ENCODE results near the gene HK3. TPM values are rescaled to one million over a fixed set of nuclear protein-coding genes. Genes with fewer than 3 reads are reported as not detected.

The HK3 gene
- polyA plus RNA-seq, 1 donor (not counting 4 experiments of a cell fraction or from before 2014, with no cell fraction given), result not detected

GRCh38 chr5:176878906-176879662 is 20.1 kb downstream of the HK3 start:
- FAIRE-seq, result no peak
- H3K9me1 ChIP-seq (ENCODE audit: control insufficient read depth, extremely low read depth, insufficient read depth, low read length), result no peaks in the 10 kb centered on the region
- TF ChIP-seq EZH2 (IDR thresholded peaks at IDR 0.05; ENCODE audit: low read length) (no peak), CTCF (optimal IDR thresholded peaks at IDR 0.05 in 1 of 3, IDR thresholded peaks at IDR 0.05 in 1 of 3, conservative IDR thresholded peaks at IDR 0.05 in 1 of 3; ENCODE audit: extremely low read depth in 1 of 3, insufficient read depth in 2 of 3, low read length in 3 of 3) (no peak)
- H4K20me1 ChIP-seq (ENCODE audit: control insufficient read depth, extremely low read depth, insufficient read depth, low read length), result no peaks in the 10 kb centered on the region
- no peaks in the 10 kb centered on the region for H3K4me1 ChIP-seq (ENCODE audit: control insufficient read depth, extremely low read depth, insufficient read depth, low read length)
- no peaks in the 10 kb centered on the region for H3K9me3 ChIP-seq (ENCODE audit: control insufficient read depth, low read depth, low read length)
- no peaks in the 10 kb centered on the region for H3K79me2 ChIP-seq (ENCODE audit: control insufficient read depth, insufficient read depth, low read length)
- H3K27ac ChIP-seq (ENCODE audit: control insufficient read depth, insufficient read depth, low read length), result no peak overlapping the region
- no peak overlapping the region for H3K9ac ChIP-seq (ENCODE audit: control insufficient read depth, extremely low read depth, insufficient read depth, low read length)
- H3K4me2 ChIP-seq (ENCODE audit: control insufficient read depth, extremely low read depth, insufficient read depth, low read depth, low read length), result no peak overlapping the region
- dilution Hi-C loops (cut with MboI; ENCODE audit: extremely low pct_ligation_motif_present, low sequenced_read_pairs), result no loop called here
- H3K36me3 ChIP-seq (ENCODE audit: control insufficient read depth in 2 of 2, extremely low read depth in 1 of 2, insufficient read depth in 2 of 2, low read length in 2 of 2), result no peaks in the 10 kb centered on the region
- no peak overlapping the region for H2AFZ ChIP-seq (ENCODE audit: control insufficient read depth, low read length)
- H3K27me3 ChIP-seq (ENCODE audit: control insufficient read depth, extremely low read depth, insufficient read depth, low read length), result peaks cover 42% of the 10 kb centered on the region
- H3K4me3 ChIP-seq (ENCODE audit: control insufficient read depth in 2 of 3, extremely low read depth in 1 of 3, insufficient read depth in 2 of 3, low read depth in 1 of 3, low read length in 3 of 3), result no peak overlapping the region
- no peak for DNase-seq (ENCODE audit: low read depth, low spot score)

GRCh38 chr5:176878463-176878862 is 20.7 kb downstream of the HK3 start:
- H3K9me3 ChIP-seq (ENCODE audit: control insufficient read depth, low read depth, low read length), result no peaks in the 10 kb centered on the region
- H3K79me2 ChIP-seq (ENCODE audit: control insufficient read depth, insufficient read depth, low read length), result no peaks in the 10 kb centered on the region
- H2AFZ ChIP-seq (ENCODE audit: control insufficient read depth, low read length), result no peak overlapping the region
- H3K4me3 ChIP-seq (ENCODE audit: control insufficient read depth in 2 of 3, extremely low read depth in 1 of 3, insufficient read depth in 2 of 3, low read depth in 1 of 3, low read length in 3 of 3), result no peak overlapping the region
- H3K27me3 ChIP-seq (ENCODE audit: control insufficient read depth, extremely low read depth, insufficient read depth, low read length), result peaks cover 44% of the 10 kb centered on the region
- H3K9ac ChIP-seq (ENCODE audit: control insufficient read depth, extremely low read depth, insufficient read depth, low read length), result no peak overlapping the region
- no peaks in the 10 kb centered on the region for H4K20me1 ChIP-seq (ENCODE audit: control insufficient read depth, extremely low read depth, insufficient read depth, low read length)
- TF ChIP-seq CTCF (optimal IDR thresholded peaks at IDR 0.05 in 1 of 3, IDR thresholded peaks at IDR 0.05 in 1 of 3, conservative IDR thresholded peaks at IDR 0.05 in 1 of 3; ENCODE audit: extremely low read depth in 1 of 3, insufficient read depth in 2 of 3, low read length in 3 of 3) (no peak), EZH2 (IDR thresholded peaks at IDR 0.05; ENCODE audit: low read length) (no peak)
- no peak overlapping the region for H3K4me2 ChIP-seq (ENCODE audit: control insufficient read depth, extremely low read depth, insufficient read depth, low read depth, low read length)
- FAIRE-seq (no peak), DNase-seq (ENCODE audit: low read depth, low spot score) (no peak)
- H3K27ac ChIP-seq (ENCODE audit: control insufficient read depth, insufficient read depth, low read length), result no peak overlapping the region
- dilution Hi-C loops (cut with MboI; ENCODE audit: extremely low pct_ligation_motif_present, low sequenced_read_pairs), result no loop called here
- no peaks in the 10 kb centered on the region for H3K9me1 ChIP-seq (ENCODE audit: control insufficient read depth, extremely low read depth, insufficient read depth, low read length)
- no peaks in the 10 kb centered on the region for H3K36me3 ChIP-seq (ENCODE audit: control insufficient read depth in 2 of 2, extremely low read depth in 1 of 2, insufficient read depth in 2 of 2, low read length in 2 of 2)
- peaks cover 4% of the 10 kb centered on the region for H3K4me1 ChIP-seq (ENCODE audit: control insufficient read depth, extremely low read depth, insufficient read depth, low read length)

All from keratinocyte (primary cell).